ENCODE data around the gene ELOVL7.

Gene ELOVL7

GRCh38 chr5:60754495-60754894 lies 89.6 kb downstream of the ELOVL7 start:
- Histone ChIP-seq H3K9me2 (replicated peaks; ENCODE audit: insufficient read depth, low read length) (no peaks in the 10 kb centered on the region), H3K4me3 (ENCODE audit: insufficient read depth, low read length, poor library complexity, severe bottlenecking) (no peak overlapping the region), H2AFZ (ENCODE audit: low read depth, low read length, severe bottlenecking) (no peak overlapping the region), H4K20me1 (ENCODE audit: low read depth, low read length) (no peaks in the 10 kb centered on the region), H3F3A (ENCODE audit: insufficient read depth) (no peaks in the 10 kb centered on the region), H3K79me2 (ENCODE audit: insufficient read depth, low read length) (no peaks in the 10 kb centered on the region), H3K9ac (ENCODE audit: low read length) (no peak overlapping the region), H3K27me3 (ENCODE audit: low read length) (no peaks in the 10 kb centered on the region), H3K36me3 (ENCODE audit: low read length) (no peaks in the 10 kb centered on the region), H3K4me2 (ENCODE audit: low read depth, low read length, poor library complexity, severe bottlenecking) (no peak overlapping the region), H3K9me3 (ENCODE audit: insufficient read depth, low read length) (no peaks in the 10 kb centered on the region), H3K27ac (ENCODE audit: low read depth, low read length) (no peak overlapping the region)
- no peak for TF ChIP-seq EZH2phosphoT487 (conservative IDR thresholded peaks at IDR 0.05; ENCODE audit: low read length)
- TF ChIP-seq, protein P1, sequence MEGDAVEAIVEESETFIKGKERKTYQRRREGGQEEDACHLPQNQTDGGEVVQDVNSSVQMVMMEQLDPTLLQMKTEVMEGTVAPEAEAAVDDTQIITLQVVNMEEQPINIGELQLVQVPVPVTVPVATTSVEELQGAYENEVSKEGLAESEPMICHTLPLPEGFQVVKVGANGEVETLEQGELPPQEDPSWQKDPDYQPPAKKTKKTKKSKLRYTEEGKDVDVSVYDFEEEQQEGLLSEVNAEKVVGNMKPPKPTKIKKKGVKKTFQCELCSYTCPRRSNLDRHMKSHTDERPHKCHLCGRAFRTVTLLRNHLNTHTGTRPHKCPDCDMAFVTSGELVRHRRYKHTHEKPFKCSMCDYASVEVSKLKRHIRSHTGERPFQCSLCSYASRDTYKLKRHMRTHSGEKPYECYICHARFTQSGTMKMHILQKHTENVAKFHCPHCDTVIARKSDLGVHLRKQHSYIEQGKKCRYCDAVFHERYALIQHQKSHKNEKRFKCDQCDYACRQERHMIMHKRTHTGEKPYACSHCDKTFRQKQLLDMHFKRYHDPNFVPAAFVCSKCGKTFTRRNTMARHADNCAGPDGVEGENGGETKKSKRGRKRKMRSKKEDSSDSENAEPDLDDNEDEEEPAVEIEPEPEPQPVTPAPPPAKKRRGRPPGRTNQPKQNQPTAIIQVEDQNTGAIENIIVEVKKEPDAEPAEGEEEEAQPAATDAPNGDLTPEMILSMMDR (IDR thresholded peaks at IDR 0.05; ENCODE audit: insufficient read depth, low read length, poor library complexity, severe bottlenecking), result no peak

- Histone ChIP-seq H3F3A (ENCODE audit: insufficient read depth) (no peaks in the 10 kb centered on the region), H3K79me2 (ENCODE audit: insufficient read depth, low read length) (no peaks in the 10 kb centered on the region), H3K9me2 (replicated peaks; ENCODE audit: insufficient read depth, low read length) (no peaks in the 10 kb centered on the region), H2AFZ (ENCODE audit: low read depth, low read length, severe bottlenecking) (no peak overlapping the region), H3K9ac (ENCODE audit: low read length) (no peak overlapping the region), H4K20me1 (ENCODE audit: low read depth, low read length) (no peaks in the 10 kb centered on the region), H3K4me2 (ENCODE audit: low read depth, low read length, poor library complexity, severe bottlenecking) (no peak overlapping the region), H3K4me3 (ENCODE audit: insufficient read depth, low read length, poor library complexity, severe bottlenecking) (no peak overlapping the region), H3K9me3 (ENCODE audit: insufficient read depth, low read length) (no peaks in the 10 kb centered on the region), H3K27me3 (ENCODE audit: low read length) (no peaks in the 10 kb centered on the region), H3K27ac (ENCODE audit: low read depth, low read length) (no peak overlapping the region), H3K36me3 (ENCODE audit: low read length) (no peaks in the 10 kb centered on the region)
- no peak for TF ChIP-seq EZH2phosphoT487 (conservative IDR thresholded peaks at IDR 0.05; ENCODE audit: low read length)
- TF ChIP-seq, protein P1 (IDR thresholded peaks at IDR 0.05; ENCODE audit: insufficient read depth, low read length, poor library complexity, severe bottlenecking), result no peak
These were observed 99.4 kb downstream of the ELOVL7 start for GRCh38 chr5:60744682-60745081.

- no peak overlapping the region for H3K4me2 ChIP-seq (ENCODE audit: low read depth, low read length, poor library complexity, severe bottlenecking)
- H3K27me3 ChIP-seq (ENCODE audit: low read length), result no peaks in the 10 kb centered on the region
- H3K4me3 ChIP-seq (ENCODE audit: insufficient read depth, low read length, poor library complexity, severe bottlenecking), result no peak overlapping the region
- no peaks in the 10 kb centered on the region for H3K9me2 ChIP-seq (replicated peaks; ENCODE audit: insufficient read depth, low read length)
- H3K79me2 ChIP-seq (ENCODE audit: insufficient read depth, low read length), result no peaks in the 10 kb centered on the region
- H3K9me3 ChIP-seq (ENCODE audit: insufficient read depth, low read length), result no peaks in the 10 kb centered on the region
- no peak for TF ChIP-seq EZH2phosphoT487 (conservative IDR thresholded peaks at IDR 0.05; ENCODE audit: low read length)
- TF ChIP-seq, protein P1 (IDR thresholded peaks at IDR 0.05; ENCODE audit: insufficient read depth, low read length, poor library complexity, severe bottlenecking), result no peak
- H3K27ac ChIP-seq (ENCODE audit: low read depth, low read length), result no peak overlapping the region
- no peaks in the 10 kb centered on the region for H3F3A ChIP-seq (ENCODE audit: insufficient read depth)
- H4K20me1 ChIP-seq (ENCODE audit: low read depth, low read length), result no peaks in the 10 kb centered on the region
- H3K36me3 ChIP-seq (ENCODE audit: low read length), result no peaks in the 10 kb centered on the region
- H2AFZ ChIP-seq (ENCODE audit: low read depth, low read length, severe bottlenecking), result no peak overlapping the region
- no peak overlapping the region for H3K9ac ChIP-seq (ENCODE audit: low read length)
These were observed 100.4 kb downstream of the ELOVL7 start for GRCh38 chr5:60743511-60744314.
